ENCODE measurements around the gene APH1A. TPM values are rescaled to one million over a fixed set of nuclear protein-coding genes. Genes with fewer than 3 reads are reported as not detected.
"Not testable (repeated sequence)": the region's sequence is repeated elsewhere in the genome, so short reads cannot be mapped to it uniquely, and the experiment has no call there.

The APH1A gene
- 100 to 1,000 TPM in 1 of 2 donors, 10 to 100 TPM in 1; 63.1 to 121 TPM for total RNA-seq
- 100 to 1,000 TPM; 156 TPM for polyA plus RNA-seq (ENCODE audit: insufficient read length in 2 of 2)
- long read RNA-seq, donor 1, transcript APH1A-202 (6 exons, 2,353 nt): major isoform, 30 of 132 reads
- long read RNA-seq, donor 1, transcript APH1A-203 (7 exons, 1,713 nt): minor isoform, 24 of 132 reads
- long read RNA-seq, donor 1, partial matches to known transcripts: 72 of 132 reads
- long read RNA-seq, donor 1, other reads (novel, unspliced or antisense): 6 of 132 reads
- long read RNA-seq, donor 2, transcript APH1A-203 (7 exons, 1,713 nt): minor isoform, 13 of 49 reads
- long read RNA-seq, donor 2, transcript APH1A-202 (6 exons, 2,353 nt): major isoform, 17 of 49 reads
- long read RNA-seq, donor 2, partial matches to known transcripts: 0 of 49 reads
- long read RNA-seq, donor 2, other reads (novel, unspliced or antisense): 19 of 49 reads
- long read RNA-seq, donor 3, transcript APH1A-203 (7 exons, 1,713 nt): minor isoform, 9 of 20 reads
- long read RNA-seq, donor 3, transcript APH1A-202 (6 exons, 2,353 nt): major isoform, 11 of 20 reads
- long read RNA-seq, donor 3, partial matches to known transcripts: 0 of 20 reads
- long read RNA-seq, donor 3, other reads (novel, unspliced or antisense): 0 of 20 reads
- long read RNA-seq, donor 4, transcript APH1A-202 (6 exons, 2,353 nt): major isoform, 38 of 838 reads
- long read RNA-seq, donor 4, transcript APH1A-203 (7 exons, 1,713 nt): minor isoform, 36 of 838 reads
- long read RNA-seq, donor 4, partial matches to known transcripts: 457 of 838 reads
- long read RNA-seq, donor 4, other reads (novel, unspliced or antisense): 304 of 838 reads

- H3K27ac ChIP-seq (ENCODE audit: low read depth, low read length): peak within 1 kb of the TSS; percentile 94
- peaks cover 19% of the 10 kb centered on the region for H3K4me1 ChIP-seq (ENCODE audit: control insufficient read depth, insufficient read depth, low read length)
- peak within 1 kb of the TSS; percentile 100 for H3K4me3 ChIP-seq (ENCODE audit: low read depth, low read length)
- H3K27me3 ChIP-seq (ENCODE audit: control insufficient read depth, insufficient read depth, low read length): no peaks in the 10 kb centered on the region
- 0% methylated on average over 48 of the region's 49 CpGs for WGBS (ENCODE audit: insufficient coverage)
- peak in 5 of 6 donors; percentile 91 to 99 (median 97) for DNase-seq (ENCODE audit: low read depth in 4 of 6, low spot score in 6 of 6)
- peaks cover 33% of the 10 kb centered on the region for H3K36me3 ChIP-seq (ENCODE audit: control insufficient read depth, insufficient read depth, low read length)
- H3K9me3 ChIP-seq (ENCODE audit: control insufficient read depth, insufficient read depth, low read length): no peaks in the 10 kb centered on the region
These were observed at the start of gene APH1A for GRCh38 chr1:150268705-150269403. APH1A (minus strand) TSS chr1:150269016; CDS start chr1:150268810, 206 bp downstream.

GRCh38 chr1:150314691-150315090 lies 45.9 kb upstream of the APH1A start:
- not testable (repeated sequence) for H3K9me3 ChIP-seq (ENCODE audit: control insufficient read depth, insufficient read depth, low read length); H3K27ac ChIP-seq (ENCODE audit: low read depth, low read length); H3K4me1 ChIP-seq (ENCODE audit: control insufficient read depth, insufficient read depth, low read length); DNase-seq (ENCODE audit: low read depth in 4 of 6, low spot score in 6 of 6); H3K27me3 ChIP-seq (ENCODE audit: control insufficient read depth, insufficient read depth, low read length); H3K4me3 ChIP-seq (ENCODE audit: low read depth, low read length); H3K36me3 ChIP-seq (ENCODE audit: control insufficient read depth, insufficient read depth, low read length)
- WGBS (ENCODE audit: insufficient coverage): no CpG with 5 or more reads among the region's 4 CpGs

- no peaks in the 10 kb centered on the region for H3K4me1 ChIP-seq (ENCODE audit: control insufficient read depth, insufficient read depth, low read length)
- H3K4me3 ChIP-seq (ENCODE audit: low read depth, low read length): no peak overlapping the region
- H3K36me3 ChIP-seq (ENCODE audit: control insufficient read depth, insufficient read depth, low read length): peaks cover 15% of the 10 kb centered on the region
- H3K27me3 ChIP-seq (ENCODE audit: control insufficient read depth, insufficient read depth, low read length): no peaks in the 10 kb centered on the region
- H3K27ac ChIP-seq (ENCODE audit: low read depth, low read length): no peak overlapping the region
- DNase-seq (ENCODE audit: low read depth in 4 of 6, low spot score in 6 of 6): no peak
- 83% methylated on average over 1 of the region's 2 CpGs for WGBS (ENCODE audit: insufficient coverage)
- no peaks in the 10 kb centered on the region for H3K9me3 ChIP-seq (ENCODE audit: control insufficient read depth, insufficient read depth, low read length)
These were observed 42.9 kb upstream of the APH1A start for GRCh38 chr1:150311762-150312161.

GRCh38 chr1:150309758-150310508 lies 41.1 kb upstream of the APH1A start:
- Histone ChIP-seq H3K4me1 (ENCODE audit: control insufficient read depth, insufficient read depth, low read length) (no peaks in the 10 kb centered on the region), H3K4me3 (ENCODE audit: low read depth, low read length) (no peak overlapping the region), H3K27ac (ENCODE audit: low read depth, low read length) (no peak overlapping the region), H3K9me3 (ENCODE audit: control insufficient read depth, insufficient read depth, low read length) (no peaks in the 10 kb centered on the region), H3K36me3 (ENCODE audit: control insufficient read depth, insufficient read depth, low read length) (peaks cover 20% of the 10 kb centered on the region), H3K27me3 (ENCODE audit: control insufficient read depth, insufficient read depth, low read length) (no peaks in the 10 kb centered on the region)
- 41% methylated on average over 6 of the region's 10 CpGs for WGBS (ENCODE audit: insufficient coverage)
- DNase-seq (ENCODE audit: low read depth in 4 of 6, low spot score in 6 of 6): peak in 2 of 6 donors; percentile 7 to 42

GRCh38 chr1:150308585-150308984 lies 39.8 kb upstream of the APH1A start:
- not testable (repeated sequence) for H3K27me3 ChIP-seq (ENCODE audit: control insufficient read depth, insufficient read depth, low read length); H3K4me1 ChIP-seq (ENCODE audit: control insufficient read depth, insufficient read depth, low read length); H3K27ac ChIP-seq (ENCODE audit: low read depth, low read length); DNase-seq (ENCODE audit: low read depth in 4 of 6, low spot score in 6 of 6); H3K9me3 ChIP-seq (ENCODE audit: control insufficient read depth, insufficient read depth, low read length); H3K4me3 ChIP-seq (ENCODE audit: low read depth, low read length)
- no CpG with 5 or more reads among the region's 9 CpGs for WGBS (ENCODE audit: insufficient coverage)
- peaks cover 25% of the 10 kb centered on the region for H3K36me3 ChIP-seq (ENCODE audit: control insufficient read depth, insufficient read depth, low read length)

- no peak overlapping the region for H3K27ac ChIP-seq (ENCODE audit: low read depth, low read length)
- H3K27me3 ChIP-seq (ENCODE audit: control insufficient read depth, insufficient read depth, low read length): no peaks in the 10 kb centered on the region
- H3K9me3 ChIP-seq (ENCODE audit: control insufficient read depth, insufficient read depth, low read length): no peaks in the 10 kb centered on the region
- no peaks in the 10 kb centered on the region for H3K4me1 ChIP-seq (ENCODE audit: control insufficient read depth, insufficient read depth, low read length)
- WGBS (ENCODE audit: insufficient coverage): 100% methylated on average over 2 of the region's 2 CpGs
- no peak for DNase-seq (ENCODE audit: low read depth in 4 of 6, low spot score in 6 of 6)
- H3K36me3 ChIP-seq (ENCODE audit: control insufficient read depth, insufficient read depth, low read length): peaks cover 43% of the 10 kb centered on the region
- no peak overlapping the region for H3K4me3 ChIP-seq (ENCODE audit: low read depth, low read length)
These were observed 34.1 kb upstream of the APH1A start for GRCh38 chr1:150302902-150303301.

- DNase-seq (ENCODE audit: low read depth in 4 of 6, low spot score in 6 of 6): peak in 1 of 6 donors; percentile 12
- Histone ChIP-seq H3K4me3 (ENCODE audit: low read depth, low read length) (no peak overlapping the region), H3K9me3 (ENCODE audit: control insufficient read depth, insufficient read depth, low read length) (no peaks in the 10 kb centered on the region), H3K27ac (ENCODE audit: low read depth, low read length) (no peak overlapping the region), H3K36me3 (ENCODE audit: control insufficient read depth, insufficient read depth, low read length) (peaks cover 40% of the 10 kb centered on the region), H3K4me1 (ENCODE audit: control insufficient read depth, insufficient read depth, low read length) (no peaks in the 10 kb centered on the region), H3K27me3 (ENCODE audit: control insufficient read depth, insufficient read depth, low read length) (no peaks in the 10 kb centered on the region)
- 76% methylated on average over 4 of the region's 6 CpGs for WGBS (ENCODE audit: insufficient coverage)
These were observed 33.5 kb upstream of the APH1A start for GRCh38 chr1:150302338-150302737.

- no peaks in the 10 kb centered on the region for H3K27me3 ChIP-seq (ENCODE audit: control insufficient read depth, insufficient read depth, low read length)
- peaks cover 5% of the 10 kb centered on the region for H3K4me1 ChIP-seq (ENCODE audit: control insufficient read depth, insufficient read depth, low read length)
- H3K4me3 ChIP-seq (ENCODE audit: low read depth, low read length): no peak overlapping the region
- no peak overlapping the region for H3K27ac ChIP-seq (ENCODE audit: low read depth, low read length)
- DNase-seq (ENCODE audit: low read depth in 4 of 6, low spot score in 6 of 6): no peak
- 100% methylated on average over 2 of the region's 3 CpGs for WGBS (ENCODE audit: insufficient coverage)
- H3K9me3 ChIP-seq (ENCODE audit: control insufficient read depth, insufficient read depth, low read length): no peaks in the 10 kb centered on the region
- H3K36me3 ChIP-seq (ENCODE audit: control insufficient read depth, insufficient read depth, low read length): peaks cover 33% of the 10 kb centered on the region
These were observed 30.9 kb upstream of the APH1A start for GRCh38 chr1:150299716-150300115.

GRCh38 chr1:150295476-150295875 lies 26.7 kb upstream of the APH1A start:
- H3K27ac ChIP-seq (ENCODE audit: low read depth, low read length): no peak overlapping the region
- H3K9me3 ChIP-seq (ENCODE audit: control insufficient read depth, insufficient read depth, low read length): no peaks in the 10 kb centered on the region
- WGBS (ENCODE audit: insufficient coverage): 96% methylated on average over 2 of the region's 2 CpGs
- no peak for DNase-seq (ENCODE audit: low read depth in 4 of 6, low spot score in 6 of 6)
- peaks cover 12% of the 10 kb centered on the region for H3K36me3 ChIP-seq (ENCODE audit: control insufficient read depth, insufficient read depth, low read length)
- H3K27me3 ChIP-seq (ENCODE audit: control insufficient read depth, insufficient read depth, low read length): no peaks in the 10 kb centered on the region
- peaks cover 10% of the 10 kb centered on the region for H3K4me1 ChIP-seq (ENCODE audit: control insufficient read depth, insufficient read depth, low read length)
- H3K4me3 ChIP-seq (ENCODE audit: low read depth, low read length): no peak overlapping the region

All from spinal cord (tissue), 10 donors.